SK-N-SH treated with all-trans-retinoic acid at 6 μM for 48 hours (cell line): ENCODE data around the gene ASB18.
A peak's percentile ranks its signal among the peaks of the same experiment; 100 is the strongest.

Experiments
- ATAC-seq: fragments of 200-7000 bp; cut with Tn5 transposase; 3 replicates; pipeline ENCODE4 v1.9.1; 2020; ENCODE audit warnings: mild to moderate bottlenecking, moderate library complexity
- ARNTL ChIP-seq: fragments of 450-650 bp; formaldehyde crosslinking; IDR thresholded peaks from 2 replicates; pipeline ENCODE4 v1.5.0; 2020; ENCODE audit warnings: low read depth, mild to moderate bottlenecking, moderate library complexity, borderline replicate concordance
- BACH2 ChIP-seq: fragments of 250-450 bp; sonication (Bioruptor Pico); IDR thresholded peaks from 2 replicates; pipeline ENCODE4 v1.9.0; 2021; ENCODE audit warnings: mild to moderate bottlenecking, borderline replicate concordance
- CSDC2 ChIP-seq: fragments of 250-450 bp; sonication (Bioruptor Pico); IDR thresholded peaks from 2 replicates; pipeline ENCODE4 v1.5.0; 2020; ENCODE audit warnings: mild to moderate bottlenecking, moderate library complexity
- CSRNP3 ChIP-seq: fragments of 250-450 bp; sonication (Bioruptor Pico); IDR thresholded peaks from 2 replicates; pipeline ENCODE4 v1.5.1; 2021; ENCODE audit warnings: mild to moderate bottlenecking, moderate library complexity
- ESRRG ChIP-seq: fragments of 250-450 bp; sonication (Bioruptor Pico); IDR thresholded peaks from 2 replicates; pipeline ENCODE4 v1.6.1; 2021; ENCODE audit warnings: mild to moderate bottlenecking
- GLIS3 ChIP-seq: fragments of 250-450 bp; sonication (Bioruptor Pico); IDR thresholded peaks from 2 replicates; pipeline ENCODE4 v1.5.0; 2020; ENCODE audit warnings: mild to moderate bottlenecking, moderate library complexity
- ISL1 ChIP-seq: fragments of 250-450 bp; sonication (Bioruptor Pico); IDR thresholded peaks from 2 replicates; pipeline ENCODE4 v2.1.2; 2022; ENCODE audit warnings: mild to moderate bottlenecking, moderate library complexity
- OSR1 ChIP-seq: fragments of 250-450 bp; sonication (Bioruptor Pico); IDR thresholded peaks from 2 replicates; pipeline ENCODE4 v1.8.0; 2022; ENCODE audit warnings: moderate library complexity, mild to moderate bottlenecking, inconsistent platforms
- PPARA ChIP-seq: fragments of 250-450 bp; sonication (Bioruptor Pico); IDR thresholded peaks from 2 replicates; pipeline ENCODE4 v1.5.0; 2020; ENCODE audit warnings: mild to moderate bottlenecking, borderline replicate concordance
- RARB ChIP-seq: fragments of 250-450 bp; sonication (Bioruptor Pico); IDR thresholded peaks from 2 replicates; pipeline ENCODE4 v1.8.0; 2021; ENCODE audit warnings: mild to moderate bottlenecking, moderate library complexity
- SNAI2 ChIP-seq: fragments of 250-450 bp; sonication (Bioruptor Pico); IDR thresholded peaks from 2 replicates; pipeline ENCODE4 v1.5.0; 2020; ENCODE audit warnings: mild to moderate bottlenecking, moderate library complexity
- TCF4 ChIP-seq: fragments of 250-450 bp; sonication (Bioruptor Pico); IDR thresholded peaks from 2 replicates; pipeline ENCODE4 v1.8.0; 2021; ENCODE audit warnings: mild to moderate bottlenecking, moderate library complexity, borderline replicate concordance
- TOX ChIP-seq: fragments of 250-450 bp; sonication (Bioruptor Pico); IDR thresholded peaks from 2 replicates; pipeline ENCODE4 v1.8.0; 2021; ENCODE audit warnings: mild to moderate bottlenecking, moderate library complexity, borderline replicate concordance
- TSHZ2 ChIP-seq: fragments of 250-450 bp; sonication (Bioruptor Pico); IDR thresholded peaks from 2 replicates; pipeline ENCODE4 v1.5.0; 2020; ENCODE audit warnings: mild to moderate bottlenecking, moderate library complexity
- ZC3H10 ChIP-seq: fragments of 250-450 bp; sonication (Bioruptor Pico); IDR thresholded peaks from 2 replicates; pipeline ENCODE4 v1.5.1; 2021; ENCODE audit warnings: mild to moderate bottlenecking, moderate library complexity
- ZFP3 ChIP-seq: fragments of 250-450 bp; sonication (Bioruptor Pico); IDR thresholded peaks from 2 replicates; pipeline ENCODE4 v1.5.0; 2020; ENCODE audit warnings: mild to moderate bottlenecking, moderate library complexity
- ZFP30 ChIP-seq: fragments of 450-650 bp; formaldehyde crosslinking; IDR thresholded peaks from 2 replicates; pipeline ENCODE4 v1.5.0; 2022; ENCODE audit warnings: mild to moderate bottlenecking, moderate library complexity
- ZNF565 ChIP-seq: fragments of 450-650 bp; formaldehyde crosslinking; conservative IDR thresholded peaks from 2 replicates; pipeline ENCODE4 v1.5.0; 2020; ENCODE audit warnings: low read depth, mild to moderate bottlenecking, moderate library complexity
- ZNF70 ChIP-seq: fragments of 450-650 bp; formaldehyde crosslinking; IDR thresholded peaks from 2 replicates; pipeline ENCODE4 v1.5.0; 2020; ENCODE audit warnings: mild to moderate bottlenecking, moderate library complexity
- ZNF8 ChIP-seq: fragments of 450-650 bp; formaldehyde crosslinking; IDR thresholded peaks from 2 replicates; pipeline ENCODE4 v1.5.0; 2020; ENCODE audit warnings: mild to moderate bottlenecking, moderate library complexity
- TF ChIP-seq, protein P1 (sequence below): fragments of 250-450 bp; sonication (Bioruptor Pico); IDR thresholded peaks from 2 replicates; pipeline ENCODE4 v1.8.0; 2021; ENCODE audit warnings: low read depth, mild to moderate bottlenecking, moderate library complexity, borderline replicate concordance
- TF ChIP-seq, protein P2 (sequence below): fragments of 250-450 bp; sonication (Bioruptor Pico); IDR thresholded peaks from 2 replicates; pipeline ENCODE4 v1.5.1; 2020; ENCODE audit warnings: low read depth, mild to moderate bottlenecking, moderate library complexity

ASB18 gene

DNA sequence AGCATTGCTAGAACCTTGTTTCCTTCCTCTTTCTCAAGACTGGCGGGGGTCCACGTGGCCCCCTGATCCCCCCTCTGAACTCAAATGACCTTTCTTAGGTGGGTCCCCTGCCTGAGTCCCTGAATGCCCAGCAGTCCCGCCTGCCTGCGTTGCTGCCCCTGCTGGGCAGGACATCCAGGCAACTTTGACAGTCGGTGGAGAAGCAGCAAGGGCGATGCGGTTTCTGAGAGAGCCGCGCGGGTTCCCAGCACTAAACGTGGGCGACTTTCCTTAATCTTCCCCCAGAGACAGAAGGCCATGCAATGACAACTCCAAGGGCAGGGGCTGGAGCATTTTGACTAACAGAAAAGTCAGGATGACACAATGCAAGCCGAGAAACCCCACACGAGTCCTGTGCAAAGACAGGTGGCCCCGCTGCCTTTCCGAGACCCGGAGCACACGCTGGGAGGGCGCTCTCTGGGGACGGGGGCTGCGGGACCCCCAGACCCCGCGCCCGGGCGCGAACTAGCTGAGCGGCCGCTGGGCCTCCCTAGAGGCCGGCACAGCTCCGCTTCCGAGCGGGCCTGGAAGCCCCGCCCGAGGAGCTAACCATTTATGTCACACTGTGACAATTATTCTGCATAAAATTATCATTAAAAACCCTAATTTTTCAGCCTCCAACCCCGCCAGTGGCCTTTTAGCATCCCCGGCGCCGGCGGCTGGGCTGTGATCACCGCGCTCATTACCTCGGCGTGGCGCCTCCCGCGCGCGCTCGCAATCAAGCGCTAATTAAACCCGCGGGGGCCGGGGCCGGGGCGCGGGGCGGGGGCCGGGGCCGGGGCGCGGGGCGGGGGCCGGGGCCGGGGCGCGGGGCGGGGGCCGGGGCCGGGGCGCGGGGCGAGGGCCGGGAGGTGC is 27.4 kb downstream of the ASB18 start:
- ATAC-seq, result peak; percentile 65
- no peak for TF ChIP-seq ZC3H10 (CRISPR knock-in tag)
- TF ChIP-seq RARB (CRISPR knock-in tag), result no peak
- no peak for TF ChIP-seq TSHZ2 (CRISPR knock-in tag)

DNA sequence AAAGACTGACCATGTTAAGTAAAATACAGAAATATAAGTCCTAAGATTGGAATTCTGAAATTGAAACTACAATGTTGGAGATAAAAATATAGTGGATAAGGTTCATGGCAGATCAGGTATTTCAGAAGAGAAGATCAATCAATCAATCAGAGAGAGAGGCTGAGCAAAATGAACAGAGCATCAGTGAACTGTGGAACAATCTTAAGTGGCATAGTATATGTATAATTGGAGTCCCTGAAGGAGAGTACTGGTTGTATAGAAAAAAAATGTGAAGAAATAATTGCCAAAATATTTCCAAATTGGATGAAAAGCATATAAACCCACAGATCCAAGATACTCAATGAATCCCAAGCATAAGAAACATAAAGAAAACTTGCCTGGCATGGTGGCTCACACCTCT is 35.0 kb downstream of the ASB18 start:
- no peak for ATAC-seq

GRCh38 chr2:236223675-236224074 is 40.5 kb downstream of the ASB18 start:
- no peak for ATAC-seq
- TF ChIP-seq SNAI2 (CRISPR knock-in tag), result no peak
- peak; percentile 86 for TF ChIP-seq ZNF8

More for the DNA sequence above, 35.0 kb downstream of the ASB18 start:
- TF ChIP-seq ISL1 (CRISPR knock-in tag) (no peak), GLIS3 (CRISPR knock-in tag) (no peak), OSR1 (no peak), SNAI2 (CRISPR knock-in tag) (no peak), ZNF8 (no peak), ESRRG (no peak), CSDC2 (CRISPR knock-in tag) (no peak), ZFP3 (CRISPR knock-in tag) (no peak), PPARA (no peak), ZNF565 (CRISPR knock-in tag) (no peak), BACH2 (CRISPR knock-in tag) (no peak), ZC3H10 (CRISPR knock-in tag) (no peak), TSHZ2 (CRISPR knock-in tag) (no peak), ZFP30 (CRISPR knock-in tag) (no peak), TCF4 (CRISPR knock-in tag) (no peak), RARB (CRISPR knock-in tag) (no peak), ZNF70 (no peak)
- TF ChIP-seq, protein P1, sequence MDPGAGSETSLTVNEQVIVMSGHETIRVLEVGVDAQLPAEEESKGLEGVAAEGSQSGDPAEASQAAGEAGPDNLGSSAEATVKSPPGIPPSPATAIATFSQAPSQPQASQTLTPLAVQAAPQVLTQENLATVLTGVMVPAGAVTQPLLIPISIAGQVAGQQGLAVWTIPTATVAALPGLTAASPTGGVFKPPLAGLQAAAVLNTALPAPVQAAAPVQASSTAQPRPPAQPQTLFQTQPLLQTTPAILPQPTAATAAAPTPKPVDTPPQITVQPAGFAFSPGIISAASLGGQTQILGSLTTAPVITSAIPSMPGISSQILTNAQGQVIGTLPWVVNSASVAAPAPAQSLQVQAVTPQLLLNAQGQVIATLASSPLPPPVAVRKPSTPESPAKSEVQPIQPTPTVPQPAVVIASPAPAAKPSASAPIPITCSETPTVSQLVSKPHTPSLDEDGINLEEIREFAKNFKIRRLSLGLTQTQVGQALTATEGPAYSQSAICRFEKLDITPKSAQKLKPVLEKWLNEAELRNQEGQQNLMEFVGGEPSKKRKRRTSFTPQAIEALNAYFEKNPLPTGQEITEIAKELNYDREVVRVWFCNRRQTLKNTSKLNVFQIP (CRISPR knock-in tag), result no peak

DNA sequence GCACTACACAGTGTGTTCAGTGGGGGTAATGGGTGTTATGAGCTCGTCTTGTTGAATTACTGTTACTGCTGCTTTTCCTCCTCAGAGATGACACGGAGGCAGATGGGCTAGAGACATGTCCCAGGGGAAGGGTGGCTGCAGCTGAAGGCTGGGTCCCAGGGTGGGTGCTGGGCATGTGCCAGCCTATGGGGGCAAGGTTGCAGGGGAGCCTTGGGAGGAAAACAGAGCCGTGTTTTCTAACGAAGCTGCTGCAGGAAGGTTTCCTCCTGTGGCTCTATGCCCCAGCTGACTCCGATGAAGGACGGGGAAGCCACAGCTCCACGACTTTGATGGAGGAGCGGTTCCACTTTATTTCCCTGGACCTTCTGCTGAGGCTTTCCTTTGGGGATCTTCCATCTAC is 42.4 kb downstream of the ASB18 start:
- ATAC-seq, result no peak
- no peak for TF ChIP-seq ZFP3 (CRISPR knock-in tag)
- TF ChIP-seq PPARA, result no peak
- TF ChIP-seq BACH2 (CRISPR knock-in tag), result no peak
- TF ChIP-seq, protein P2, sequence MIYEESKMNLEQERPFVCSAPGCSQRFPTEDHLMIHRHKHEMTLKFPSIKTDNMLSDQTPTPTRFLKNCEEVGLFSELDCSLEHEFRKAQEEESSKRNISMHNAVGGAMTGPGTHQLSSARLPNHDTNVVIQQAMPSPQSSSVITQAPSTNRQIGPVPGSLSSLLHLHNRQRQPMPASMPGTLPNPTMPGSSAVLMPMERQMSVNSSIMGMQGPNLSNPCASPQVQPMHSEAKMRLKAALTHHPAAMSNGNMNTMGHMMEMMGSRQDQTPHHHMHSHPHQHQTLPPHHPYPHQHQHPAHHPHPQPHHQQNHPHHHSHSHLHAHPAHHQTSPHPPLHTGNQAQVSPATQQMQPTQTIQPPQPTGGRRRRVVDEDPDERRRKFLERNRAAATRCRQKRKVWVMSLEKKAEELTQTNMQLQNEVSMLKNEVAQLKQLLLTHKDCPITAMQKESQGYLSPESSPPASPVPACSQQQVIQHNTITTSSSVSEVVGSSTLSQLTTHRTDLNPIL, result no peak
- no peak for TF ChIP-seq TOX (CRISPR knock-in tag)
- TF ChIP-seq ARNTL, result no peak
- no peak for TF ChIP-seq TSHZ2 (CRISPR knock-in tag)
- TF ChIP-seq CSRNP3, result no peak
